Activated T-helper 9 cell treated with anti-CD3 and anti-CD28 coated beads, Interleukin-2, amount 50 U/mL, for 16 hours (primary cell): ENCODE measurements around the gene GPR32.
"Not testable (repeated sequence)": the region's sequence is repeated elsewhere in the genome, so short reads cannot be mapped to it uniquely, and the experiment has no call there.

Experiments
- DNase-seq: peaks from one replicate; pipeline ENCODE4 v3.0.0-alpha.2; 2020; ENCODE audit warnings: low read depth

GPR32 gene

GRCh38 chr19:50801107-50801506, 30.8 kb downstream of the GPR32 start:
- DNase-seq = no peak

- peak; percentile 19 for DNase-seq
Measured at GRCh38 chr19:50803633-50804419, 33.6 kb downstream of the GPR32 start.

- peak; percentile 96 for DNase-seq
Measured at GRCh38 chr19:50804420-50805272, 34.4 kb downstream of the GPR32 start.

GRCh38 chr19:50808856-50809255, 38.6 kb downstream of the GPR32 start:
- no peak for DNase-seq

- DNase-seq = not testable (repeated sequence)
Measured at GRCh38 chr19:50811622-50812238, 41.5 kb downstream of the GPR32 start.

GRCh38 chr19:50812474-50812873, 42.2 kb downstream of the GPR32 start:
- DNase-seq = no peak

GRCh38 chr19:50814883-50815282, 44.6 kb downstream of the GPR32 start:
- DNase-seq = no peak

GRCh38 chr19:50815439-50815838, 45.2 kb downstream of the GPR32 start:
- DNase-seq = no peak

GRCh38 chr19:50817941-50818858, 47.9 kb downstream of the GPR32 start:
- no peak for DNase-seq

- no peak for DNase-seq
Measured at GRCh38 chr19:50818859-50819472, 48.7 kb downstream of the GPR32 start.

- DNase-seq = no peak
Measured at GRCh38 chr19:50819636-50820035, 49.4 kb downstream of the GPR32 start.

- DNase-seq = no peak
Measured at GRCh38 chr19:50820086-50820485, 49.8 kb downstream of the GPR32 start.

- DNase-seq = no peak
Measured at GRCh38 chr19:50820549-50821247, 50.4 kb downstream of the GPR32 start.

GRCh38 chr19:50821248-50821612, 51.0 kb downstream of the GPR32 start:
- DNase-seq = no peak
